NCI-H1105 treated with DMSO at 0.1 percent for 48 hours (cell line): ENCODE results near the gene INSL3.
A peak's percentile ranks its signal among the peaks of the same experiment; 100 is the strongest.

Experiments
- DNase-seq: peaks from one replicate; lab custom pipeline; 2025; lab: John Stamatoyannopoulos, UW

The INSL3 gene, protein sequence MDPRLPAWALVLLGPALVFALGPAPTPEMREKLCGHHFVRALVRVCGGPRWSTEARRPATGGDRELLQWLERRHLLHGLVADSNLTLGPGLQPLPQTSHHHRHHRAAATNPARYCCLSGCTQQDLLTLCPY

GRCh38 chr19:17821190-17821589 is at the start of gene INSL3:
INSL3 (minus strand) TSS chr19:17821519; CDS start chr19:17821506, 13 bp downstream.
- DNase-seq, result no peak

GRCh38 chr19:17869114-17869608 is 47.8 kb upstream of the INSL3 start:
- DNase-seq, result no peak

GRCh38 chr19:17868669-17869068 is 47.4 kb upstream of the INSL3 start:
- DNase-seq, result no peak

DNA sequence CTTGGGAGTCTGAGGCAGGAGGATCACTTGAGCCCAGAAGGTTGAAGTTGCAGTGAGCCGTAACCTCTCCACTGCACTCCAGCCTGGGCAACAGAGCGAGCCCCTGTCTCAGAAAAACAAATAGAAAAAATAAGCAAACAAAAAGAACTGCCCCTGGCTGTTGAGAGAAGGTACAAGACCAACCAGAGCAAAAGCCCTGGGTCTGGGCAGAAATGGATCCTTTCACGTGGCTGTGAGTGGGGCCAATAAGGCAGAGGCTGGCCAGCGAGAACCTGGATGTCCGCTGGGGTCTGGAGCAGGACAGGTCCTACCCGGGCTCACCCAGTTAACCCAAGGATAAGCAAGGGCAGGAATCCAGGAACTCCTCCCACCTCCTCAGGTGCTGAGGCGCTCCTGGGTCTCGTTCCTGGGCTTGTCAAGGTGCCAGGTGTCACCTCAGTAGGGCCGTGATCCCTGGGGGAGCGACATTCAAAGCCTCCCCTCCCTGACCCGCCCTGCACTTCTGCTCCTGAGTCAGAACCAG is 45.7 kb upstream of the INSL3 start:
- no peak for DNase-seq

- no peak for DNase-seq
Observed at GRCh38 chr19:17866312-17866963, 45.1 kb upstream of the INSL3 start.

- DNase-seq, result no peak
Observed at GRCh38 chr19:17865364-17866311, 44.3 kb upstream of the INSL3 start.

- no peak for DNase-seq
Observed at GRCh38 chr19:17863520-17864182, 42.3 kb upstream of the INSL3 start.

DNA sequence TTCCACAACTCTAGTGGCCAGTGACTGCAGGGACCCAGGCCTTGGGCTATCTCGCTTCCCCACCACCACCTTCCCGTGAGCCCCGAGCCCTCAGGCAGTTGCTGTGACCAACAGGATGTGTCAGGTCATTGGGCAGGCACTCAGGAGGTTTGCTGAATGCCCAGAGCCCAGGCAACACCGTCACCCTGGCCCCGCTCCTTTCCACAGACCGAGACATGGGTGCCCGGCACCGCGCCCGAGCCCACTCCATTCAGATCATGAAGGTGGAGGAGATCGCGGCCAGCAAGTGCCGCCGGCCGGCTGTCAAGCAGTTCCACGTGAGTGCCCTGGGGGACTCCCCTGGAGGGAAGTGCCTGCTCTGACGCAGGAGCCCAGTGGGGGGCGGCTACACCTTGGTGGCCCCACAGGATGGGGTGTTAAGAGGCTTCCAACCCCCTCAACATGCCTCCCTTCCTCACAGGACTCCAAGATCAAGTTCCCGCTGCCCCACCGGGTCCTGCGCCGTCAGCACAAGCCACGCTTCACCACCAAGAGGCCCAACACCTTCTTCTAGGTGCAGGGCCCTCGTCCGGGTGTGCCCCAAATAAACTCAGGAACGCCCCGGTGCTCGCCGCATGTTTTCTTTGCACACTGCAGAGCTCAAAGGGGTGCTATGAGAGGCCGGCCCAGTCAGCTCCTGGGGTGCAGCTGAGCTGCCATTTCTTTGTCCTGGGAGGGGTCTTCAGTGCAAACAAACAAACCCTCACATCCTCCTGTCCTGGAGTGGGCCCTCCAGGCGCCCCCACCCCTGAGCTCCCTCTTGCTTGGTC is 41.6 kb upstream of the INSL3 start:
- DNase-seq, result no peak

GRCh38 chr19:17861542-17862402 is 40.5 kb upstream of the INSL3 start:
- DNase-seq, result no peak

DNA sequence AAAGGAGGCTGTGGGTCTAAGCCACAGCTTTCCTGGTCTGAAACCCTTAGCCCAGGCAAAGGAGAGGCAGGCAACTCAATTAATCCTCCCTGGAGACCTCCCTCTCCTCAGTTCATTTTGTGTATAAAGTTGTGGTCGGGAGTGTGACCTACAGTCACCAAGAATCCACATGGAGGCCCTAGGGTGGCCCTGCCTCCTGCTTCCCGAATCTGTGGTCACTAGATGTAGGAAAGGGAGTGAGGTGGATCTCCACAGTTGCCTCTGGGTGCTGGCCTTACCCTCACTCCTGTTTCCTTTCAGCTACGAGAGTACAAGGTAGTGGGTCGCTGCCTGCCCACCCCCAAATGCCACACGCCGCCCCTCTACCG is 39.7 kb upstream of the INSL3 start:
- no peak for DNase-seq

GRCh38 chr19:17860331-17860992 is 39.1 kb upstream of the INSL3 start:
- DNase-seq, result no peak

DNA sequence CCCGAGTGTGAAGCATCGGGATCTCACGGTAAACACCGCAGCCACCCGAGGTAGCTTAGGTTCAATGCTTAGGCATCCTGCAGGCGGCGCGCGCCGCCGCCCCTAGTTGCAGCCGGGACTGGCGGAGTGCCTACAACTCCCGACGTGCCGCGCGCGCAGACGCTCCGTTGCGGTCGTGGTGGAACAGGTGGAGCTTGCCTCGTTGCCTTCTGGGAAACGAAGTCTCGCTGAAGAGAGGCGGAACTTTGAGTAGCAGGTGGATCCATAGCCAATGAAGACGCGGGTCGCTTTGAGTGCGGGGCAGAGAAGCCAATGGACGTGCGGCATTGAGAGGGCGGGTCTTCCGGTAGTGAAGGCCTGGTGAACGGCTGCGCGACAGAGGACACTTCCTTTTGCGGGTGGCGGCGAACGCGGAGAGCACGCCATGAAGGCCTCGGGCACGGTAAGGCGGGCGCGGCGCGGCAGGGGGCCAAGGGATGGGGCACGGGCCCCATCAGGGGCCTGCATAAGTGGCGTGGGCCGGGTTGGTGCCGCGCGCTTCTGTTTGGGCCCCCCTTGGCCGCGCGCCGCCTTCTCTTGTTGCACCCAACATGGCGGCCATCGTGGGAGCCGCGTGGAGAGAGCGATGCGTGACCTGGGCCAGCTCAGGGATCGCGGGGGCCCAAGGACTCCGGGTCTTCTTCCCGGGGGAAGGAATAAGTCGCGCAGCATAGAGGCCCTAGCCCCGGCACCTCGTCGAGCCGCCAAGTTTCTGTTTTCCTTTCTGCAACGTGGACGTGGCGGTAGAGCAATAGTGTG is 38.4 kb upstream of the INSL3 start, which contains the start of gene RPL18A:
RPL18A (plus strand) TSS at position 378 of the 798 bp plus-strand sequence; CDS start at position 425, 47 bp downstream.
- peak; percentile 100 for DNase-seq

DNA sequence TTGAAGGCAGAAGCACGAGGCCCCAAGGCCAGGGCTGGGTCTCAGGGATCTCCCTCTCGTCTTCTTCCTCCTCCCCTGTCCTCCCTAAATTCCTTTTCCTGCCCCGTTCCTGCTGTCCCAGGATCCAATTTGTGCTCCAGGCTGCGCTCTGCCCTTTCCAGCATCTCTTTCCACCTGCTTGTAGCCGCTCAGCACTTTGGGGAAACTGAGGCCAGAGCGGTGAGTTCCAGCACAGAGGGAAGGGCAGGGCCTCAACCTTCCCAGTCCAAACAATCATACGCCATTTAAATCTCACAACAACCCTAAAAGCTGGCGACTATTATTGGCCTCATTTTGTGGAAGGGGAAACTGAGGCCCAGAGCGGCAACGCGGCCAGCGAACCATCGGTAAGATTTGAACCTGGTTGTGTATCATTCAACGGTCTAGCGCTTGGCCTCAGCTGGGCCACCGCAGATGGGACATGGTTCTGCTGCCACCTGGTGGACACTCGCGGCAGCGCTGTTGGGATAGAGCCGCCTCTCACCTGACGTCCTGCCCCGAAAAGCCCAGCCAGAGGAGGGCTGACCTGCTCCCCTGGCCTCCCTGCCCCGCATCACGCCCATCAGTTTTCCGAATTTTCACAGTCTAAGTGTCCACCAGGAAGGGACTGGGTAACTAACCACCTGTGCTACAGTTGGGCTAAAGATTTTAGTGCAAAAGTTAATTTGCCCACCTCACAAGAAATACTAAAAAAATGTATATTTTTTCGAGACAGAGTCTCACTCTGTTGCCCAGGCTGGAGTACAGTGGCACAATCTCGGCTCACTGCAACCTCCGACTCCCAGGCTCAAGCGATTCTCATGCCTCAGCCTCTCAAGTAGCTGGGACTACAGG is 34.2 kb upstream of the INSL3 start:
- DNase-seq, result peak; percentile 49

DNA sequence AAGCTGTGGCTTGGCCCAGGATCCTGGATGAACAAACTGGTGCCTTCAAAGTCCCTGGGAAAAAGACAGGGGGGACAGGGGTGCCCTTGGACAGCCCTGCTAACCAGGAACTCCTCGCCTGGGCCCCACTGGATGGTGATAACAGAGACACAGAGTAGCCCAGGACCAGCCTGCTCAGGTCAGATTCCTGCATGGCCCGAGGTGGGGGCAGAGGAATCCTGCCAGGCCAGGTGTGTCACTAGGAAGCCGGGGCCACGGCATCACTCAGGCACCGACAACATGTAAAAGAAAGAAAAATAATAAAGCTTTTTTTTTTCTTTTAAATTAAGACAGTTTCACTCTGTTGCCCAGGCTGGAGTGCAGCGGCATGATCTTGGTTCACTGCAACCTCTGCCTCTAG is 32.7 kb upstream of the INSL3 start:
- no peak for DNase-seq

DNA sequence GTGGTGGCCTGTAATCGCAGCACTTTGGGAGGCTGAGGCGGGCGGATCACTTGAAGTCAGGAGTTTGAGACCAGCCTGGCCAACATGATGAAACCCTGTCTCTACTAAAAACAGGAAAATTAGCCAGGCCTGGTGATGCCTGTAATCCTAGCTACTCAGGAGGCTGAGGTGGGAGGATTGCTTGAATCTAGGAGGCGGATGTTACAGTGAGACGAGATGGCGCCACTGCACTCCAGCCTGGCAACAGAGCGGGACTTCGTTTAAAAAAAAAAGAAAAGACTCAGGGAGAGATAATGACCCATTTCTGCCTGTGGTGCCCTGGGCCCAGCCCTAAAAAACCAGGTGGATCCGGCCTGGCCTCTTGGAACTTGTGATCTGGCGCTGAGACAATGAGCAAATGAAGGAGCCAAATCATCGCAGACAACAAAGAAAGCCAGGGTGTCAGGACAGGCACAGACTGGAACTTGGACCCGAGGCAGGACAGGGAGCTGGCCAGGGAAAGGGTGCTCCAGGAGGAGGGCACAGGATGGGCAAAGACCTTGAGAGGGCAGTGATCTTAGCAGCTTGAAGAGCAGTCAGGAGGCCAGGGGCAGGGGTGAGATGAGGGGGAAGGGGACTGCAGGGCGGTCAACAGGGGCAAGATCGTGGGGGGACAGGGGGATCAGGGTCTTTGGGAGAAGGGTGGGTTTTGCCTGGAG is 27.4 kb upstream of the INSL3 start:
- no peak for DNase-seq

GRCh38 chr19:17847538-17848366 is 26.4 kb upstream of the INSL3 start, which contains the start of gene JAK3:
JAK3 (minus strand) TSS chr19:17847982; CDS start chr19:17844417, 3,565 bp downstream.
- no peak for DNase-seq
